HepG2 (cell line): ENCODE measurements around the gene SOX4. TPM values are rescaled to one million over a fixed set of nuclear protein-coding genes. Genes with fewer than 3 reads are reported as not detected.

Experiments
- BORCS8-MEF2B ChIP-seq: sonication (generic); formaldehyde crosslinking; IDR thresholded peaks from 2 replicates; pipeline ENCODE4 v1.8.0; 2022; ENCODE audit warnings: mild to moderate bottlenecking, missing genetic modification reagents
- CCDC6 ChIP-seq: sonication (generic); formaldehyde crosslinking; IDR thresholded peaks from 2 replicates; pipeline ENCODE4 v1.8.1; 2022; ENCODE audit warnings: mild to moderate bottlenecking, missing genetic modification reagents, moderate library complexity
- CEBPB ChIP-seq: IDR thresholded peaks from 2 replicates; pipeline ENCODE4 v1.6.1; 2011; ENCODE audit warnings: low read depth, low read length, improper control_type of control experiment, borderline replicate concordance
- EHMT2 ChIP-seq: fragments of 200-600 bp; sonication (generic); IDR thresholded peaks from 2 replicates; pipeline ENCODE4 v1.7.0; 2017; ENCODE audit warnings: antibody characterized with exemption, low read depth, low read length, borderline replicate concordance
- GPN1 ChIP-seq: sonication (generic); formaldehyde crosslinking; IDR thresholded peaks from 2 replicates; pipeline ENCODE4 v1.5.1; 2020; ENCODE audit warnings: missing genetic modification reagents, borderline replicate concordance
- MIXL1 ChIP-seq: IDR thresholded peaks from 2 replicates; pipeline ENCODE4 v1.6.1; 2016
- NFYC ChIP-seq: IDR thresholded peaks from 2 replicates; pipeline ENCODE4 v1.6.1; 2016; ENCODE audit warnings: missing genetic modification reagents, missing compliant biosample characterization
- PAF1 ChIP-seq: IDR thresholded peaks from 2 replicates; pipeline ENCODE4 v1.6.1; 2016; ENCODE audit warnings: missing genetic modification reagents, missing compliant biosample characterization
- SMAD3 ChIP-seq: sonication (generic); formaldehyde crosslinking; IDR thresholded peaks from 2 replicates; pipeline ENCODE4 v1.4.0; 2020; ENCODE audit warnings: missing genetic modification reagents
- SMARCE1 ChIP-seq: fragments of 450-650 bp; IDR thresholded peaks from 2 replicates; pipeline ENCODE4 v1.6.1; 2017; ENCODE audit warnings: borderline replicate concordance
- TEAD3 ChIP-seq: optimal IDR thresholded peaks from 2 replicates; pipeline ENCODE3; 2016; ENCODE audit warnings: borderline replicate concordance
- TP53 ChIP-seq: sonication (generic); formaldehyde crosslinking; conservative IDR thresholded peaks from 2 replicates; pipeline ENCODE4 v1.4.0; 2020; ENCODE audit warnings: missing genetic modification reagents
- ZC3H4 ChIP-seq: sonication (generic); formaldehyde crosslinking; IDR thresholded peaks from 2 replicates; pipeline ENCODE4 v1.4.0; 2020; ENCODE audit warnings: missing genetic modification reagents, borderline replicate concordance
- polyA plus RNA-seq, 8 experiments: library from polyadenylated mRNA; depleted of rRNA in 3 of 8; stranded (reverse) in 7 of 8; unstranded in 1 of 8; fragments of >200 nt; fragmentation: Illumina TruSeq in 4 of 8; extraction: Trizol in 4 of 8; gene quantifications; 2 replicates each; pipeline versions ENCODE4 v1.2.1 to v1.2.3, GENCODE V29; 2011 to 2016; ENCODE audit warnings: low read depth in 4 of 8, missing spikeins in 1 of 8, mixed read lengths in 1 of 8; ENCODE audit not compliant: insufficient read depth in 1 of 8
- total RNA-seq, 5 experiments: library from RNA; depleted of rRNA; stranded (reverse); fragments of >200 nt; fragmentation: Illumina TruSeq; extraction: Trizol; gene quantifications; 2 replicates each; pipeline ENCODE4 v1.2.3, GENCODE V29; 2016; ENCODE audit warnings: low read depth in 1 of 5
- TF ChIP-seq, protein P1 (sequence below): sonication (generic); formaldehyde crosslinking; IDR thresholded peaks from 2 replicates; pipeline ENCODE4 v1.4.0; 2020; ENCODE audit warnings: low read depth, mild to moderate bottlenecking, missing genetic modification reagents
- TF ChIP-seq, protein P2 (sequence below): sonication (generic); formaldehyde crosslinking; conservative IDR thresholded peaks from 2 replicates; pipeline ENCODE4 v1.4.0; 2020; ENCODE audit warnings: missing genetic modification reagents
- TF ChIP-seq, protein P3 (sequence below): sonication (generic); formaldehyde crosslinking; IDR thresholded peaks from 2 replicates; pipeline ENCODE4 v1.9.0; 2022; ENCODE audit warnings: low read depth, missing genetic modification reagents

The SOX4 gene
- total and polyA plus RNA-seq, 2 of the 13 experiments (the other 11 are each of a cell fraction or from before 2014, with no cell fraction given): 2.6 to 3.4 TPM

DNA sequence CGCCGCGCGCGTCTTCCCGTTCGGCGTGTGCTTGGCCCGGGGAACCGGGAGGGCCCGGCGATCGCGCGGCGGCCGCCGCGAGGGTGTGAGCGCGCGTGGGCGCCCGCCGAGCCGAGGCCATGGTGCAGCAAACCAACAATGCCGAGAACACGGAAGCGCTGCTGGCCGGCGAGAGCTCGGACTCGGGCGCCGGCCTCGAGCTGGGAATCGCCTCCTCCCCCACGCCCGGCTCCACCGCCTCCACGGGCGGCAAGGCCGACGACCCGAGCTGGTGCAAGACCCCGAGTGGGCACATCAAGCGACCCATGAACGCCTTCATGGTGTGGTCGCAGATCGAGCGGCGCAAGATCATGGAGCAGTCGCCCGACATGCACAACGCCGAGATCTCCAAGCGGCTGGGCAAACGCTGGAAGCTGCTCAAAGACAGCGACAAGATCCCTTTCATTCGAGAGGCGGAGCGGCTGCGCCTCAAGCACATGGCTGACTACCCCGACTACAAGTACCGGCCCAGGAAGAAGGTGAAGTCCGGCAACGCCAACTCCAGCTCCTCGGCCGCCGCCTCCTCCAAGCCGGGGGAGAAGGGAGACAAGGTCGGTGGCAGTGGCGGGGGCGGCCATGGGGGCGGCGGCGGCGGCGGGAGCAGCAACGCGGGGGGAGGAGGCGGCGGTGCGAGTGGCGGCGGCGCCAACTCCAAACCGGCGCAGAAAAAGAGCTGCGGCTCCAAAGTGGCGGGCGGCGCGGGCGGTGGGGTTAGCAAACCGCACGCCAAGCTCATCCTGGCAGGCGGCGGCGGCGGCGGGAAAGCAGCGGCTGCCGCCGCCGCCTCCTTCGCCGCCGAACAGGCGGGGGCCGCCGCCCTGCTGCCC lies 1.1 kb downstream of the SOX4 start (continued):
- TF ChIP-seq EHMT2: no peak
- TF ChIP-seq NFYC (CRISPR knock-in tag): 0 out of 2 replicates have a peak, but pooled peaks have one; percentile 12
- no peak for TF ChIP-seq MIXL1 (CRISPR knock-in tag)
- no peak for TF ChIP-seq TP53
- TF ChIP-seq, protein P1, sequence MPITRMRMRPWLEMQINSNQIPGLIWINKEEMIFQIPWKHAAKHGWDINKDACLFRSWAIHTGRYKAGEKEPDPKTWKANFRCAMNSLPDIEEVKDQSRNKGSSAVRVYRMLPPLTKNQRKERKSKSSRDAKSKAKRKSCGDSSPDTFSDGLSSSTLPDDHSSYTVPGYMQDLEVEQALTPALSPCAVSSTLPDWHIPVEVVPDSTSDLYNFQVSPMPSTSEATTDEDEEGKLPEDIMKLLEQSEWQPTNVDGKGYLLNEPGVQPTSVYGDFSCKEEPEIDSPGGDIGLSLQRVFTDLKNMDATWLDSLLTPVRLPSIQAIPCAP (CRISPR knock-in tag): peak; percentile 70
- no peak for TF ChIP-seq CEBPB
- peak; percentile 28 for TF ChIP-seq TEAD3
- TF ChIP-seq CCDC6 (CRISPR knock-in tag): no peak
- TF ChIP-seq, protein P2, sequence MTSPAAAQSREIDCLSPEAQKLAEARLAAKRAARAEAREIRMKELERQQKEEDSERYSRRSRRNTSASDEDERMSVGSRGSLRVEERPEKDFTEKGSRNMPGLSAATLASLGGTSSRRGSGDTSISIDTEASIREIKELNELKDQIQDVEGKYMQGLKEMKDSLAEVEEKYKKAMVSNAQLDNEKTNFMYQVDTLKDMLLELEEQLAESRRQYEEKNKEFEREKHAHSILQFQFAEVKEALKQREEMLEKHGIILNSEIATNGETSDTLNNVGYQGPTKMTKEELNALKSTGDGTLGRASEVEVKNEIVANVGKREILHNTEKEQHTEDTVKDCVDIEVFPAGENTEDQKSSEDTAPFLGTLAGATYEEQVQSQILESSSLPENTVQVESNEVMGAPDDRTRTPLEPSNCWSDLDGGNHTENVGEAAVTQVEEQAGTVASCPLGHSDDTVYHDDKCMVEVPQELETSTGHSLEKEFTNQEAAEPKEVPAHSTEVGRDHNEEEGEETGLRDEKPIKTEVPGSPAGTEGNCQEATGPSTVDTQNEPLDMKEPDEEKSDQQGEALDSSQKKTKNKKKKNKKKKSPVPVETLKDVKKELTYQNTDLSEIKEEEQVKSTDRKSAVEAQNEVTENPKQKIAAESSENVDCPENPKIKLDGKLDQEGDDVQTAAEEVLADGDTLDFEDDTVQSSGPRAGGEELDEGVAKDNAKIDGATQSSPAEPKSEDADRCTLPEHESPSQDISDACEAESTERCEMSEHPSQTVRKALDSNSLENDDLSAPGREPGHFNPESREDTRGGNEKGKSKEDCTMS (CRISPR knock-in tag): no peak
- TF ChIP-seq SMAD3 (CRISPR knock-in tag): no peak; the same call in 1 of the 2 replicates
- no peak for TF ChIP-seq PAF1 (CRISPR knock-in tag)
- TF ChIP-seq ZC3H4: no peak
- TF ChIP-seq GPN1 (CRISPR knock-in tag): no peak
- TF ChIP-seq SMARCE1: no peak
- TF ChIP-seq BORCS8-MEF2B (CRISPR knock-in tag): no peak; the same call in 1 of the 2 replicates
- TF ChIP-seq, protein P3, sequence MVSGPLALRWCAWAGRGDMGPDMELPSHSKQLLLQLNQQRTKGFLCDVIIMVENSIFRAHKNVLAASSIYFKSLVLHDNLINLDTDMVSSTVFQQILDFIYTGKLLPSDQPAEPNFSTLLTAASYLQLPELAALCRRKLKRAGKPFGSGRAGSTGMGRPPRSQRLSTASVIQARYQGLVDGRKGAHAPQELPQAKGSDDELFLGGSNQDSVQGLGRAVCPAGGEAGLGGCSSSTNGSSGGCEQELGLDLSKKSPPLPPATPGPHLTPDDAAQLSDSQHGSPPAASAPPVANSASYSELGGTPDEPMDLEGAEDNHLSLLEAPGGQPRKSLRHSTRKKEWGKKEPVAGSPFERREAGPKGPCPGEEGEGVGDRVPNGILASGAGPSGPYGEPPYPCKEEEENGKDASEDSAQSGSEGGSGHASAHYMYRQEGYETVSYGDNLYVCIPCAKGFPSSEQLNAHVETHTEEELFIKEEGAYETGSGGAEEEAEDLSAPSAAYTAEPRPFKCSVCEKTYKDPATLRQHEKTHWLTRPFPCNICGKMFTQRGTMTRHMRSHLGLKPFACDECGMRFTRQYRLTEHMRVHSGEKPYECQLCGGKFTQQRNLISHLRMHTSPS (CRISPR knock-in tag): no peak
